Left ventricle myocardium inferior (tissue), 1 donor: ENCODE results near the gene MBD2. TPM values are rescaled to one million over a fixed set of nuclear protein-coding genes. Genes with fewer than 3 reads are reported as not detected.

Source experiments
- DNase-seq: peaks from one replicate; pipeline ENCODE4 v3.0.0-alpha.2; 2020
- H3K27ac ChIP-seq: fragments of 200-600 bp; replicated peaks from 2 replicates; pipeline ENCODE4 v1.8.0; 2021
- H3K27me3 ChIP-seq: fragments of 200-600 bp; 2 replicates; pipeline ENCODE4 v1.8.0; 2021; ENCODE audit warnings: low read depth
- H3K36me3 ChIP-seq: fragments of 200-600 bp; 2 replicates; pipeline ENCODE4 v1.8.0; 2021
- H3K4me1 ChIP-seq: fragments of 200-600 bp; 2 replicates; pipeline ENCODE4 v1.8.0; 2021
- H3K4me3 ChIP-seq: fragments of 200-600 bp; 2 replicates; pipeline ENCODE4 v1.8.0; 2021; ENCODE audit warnings: mild to moderate bottlenecking, moderate library complexity
- H3K9me3 ChIP-seq: fragments of 200-600 bp; replicated peaks from 2 replicates; pipeline ENCODE4 v1.8.0; 2021
- intact Hi-C: fragments of 100-400 bp; cut with micrococcal nuclease; formaldehyde crosslinking; loops from one replicate; pipeline ENCODE4 v1.11.0; 2022
- total RNA-seq: library from RNA; stranded (reverse); fragmentation: NEBNext Ultra II Directional; extraction: Animal tissue kit (Norgen Biotek cat#: 25700); gene quantifications from one replicate; pipeline ENCODE4 v1.2.1, GENCODE V29; 2021
- TF ChIP-seq, protein P1 (sequence below): fragments of 200-600 bp; IDR thresholded peaks from 2 replicates; pipeline ENCODE4 v1.8.0; 2021; ENCODE audit warnings: antibody characterized with exemption, mild to moderate bottlenecking, borderline replicate concordance
- donor health status: DM: no; HTN: yes; CAD: no; lungs with severe emphysema.

MBD2 gene
- total RNA-seq, 1 donor from 2014 or later = 43.7 TPM

DNA sequence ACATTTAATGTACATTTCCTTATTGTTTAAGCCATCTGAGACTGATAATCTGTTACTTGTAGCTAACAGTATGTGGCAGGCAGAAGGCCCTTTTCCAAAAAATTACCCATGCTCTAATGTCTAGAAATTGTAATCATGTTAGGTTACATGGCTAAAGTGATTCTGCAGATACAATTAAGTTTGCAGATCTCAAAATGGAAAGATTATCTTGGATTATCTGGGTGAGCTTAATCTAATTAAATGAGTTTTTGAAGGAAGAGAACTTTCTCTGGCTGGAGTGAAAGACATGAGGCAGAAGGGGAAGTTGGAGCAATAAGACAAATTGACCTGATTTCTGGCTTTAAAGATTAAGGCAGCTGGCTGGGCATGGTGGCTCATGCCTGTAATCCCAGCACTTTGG is 76.3 kb downstream of the MBD2 start:
- H3K27ac ChIP-seq = no peak overlapping the region
- TF ChIP-seq, protein P1, sequence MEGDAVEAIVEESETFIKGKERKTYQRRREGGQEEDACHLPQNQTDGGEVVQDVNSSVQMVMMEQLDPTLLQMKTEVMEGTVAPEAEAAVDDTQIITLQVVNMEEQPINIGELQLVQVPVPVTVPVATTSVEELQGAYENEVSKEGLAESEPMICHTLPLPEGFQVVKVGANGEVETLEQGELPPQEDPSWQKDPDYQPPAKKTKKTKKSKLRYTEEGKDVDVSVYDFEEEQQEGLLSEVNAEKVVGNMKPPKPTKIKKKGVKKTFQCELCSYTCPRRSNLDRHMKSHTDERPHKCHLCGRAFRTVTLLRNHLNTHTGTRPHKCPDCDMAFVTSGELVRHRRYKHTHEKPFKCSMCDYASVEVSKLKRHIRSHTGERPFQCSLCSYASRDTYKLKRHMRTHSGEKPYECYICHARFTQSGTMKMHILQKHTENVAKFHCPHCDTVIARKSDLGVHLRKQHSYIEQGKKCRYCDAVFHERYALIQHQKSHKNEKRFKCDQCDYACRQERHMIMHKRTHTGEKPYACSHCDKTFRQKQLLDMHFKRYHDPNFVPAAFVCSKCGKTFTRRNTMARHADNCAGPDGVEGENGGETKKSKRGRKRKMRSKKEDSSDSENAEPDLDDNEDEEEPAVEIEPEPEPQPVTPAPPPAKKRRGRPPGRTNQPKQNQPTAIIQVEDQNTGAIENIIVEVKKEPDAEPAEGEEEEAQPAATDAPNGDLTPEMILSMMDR = no peak

DNA sequence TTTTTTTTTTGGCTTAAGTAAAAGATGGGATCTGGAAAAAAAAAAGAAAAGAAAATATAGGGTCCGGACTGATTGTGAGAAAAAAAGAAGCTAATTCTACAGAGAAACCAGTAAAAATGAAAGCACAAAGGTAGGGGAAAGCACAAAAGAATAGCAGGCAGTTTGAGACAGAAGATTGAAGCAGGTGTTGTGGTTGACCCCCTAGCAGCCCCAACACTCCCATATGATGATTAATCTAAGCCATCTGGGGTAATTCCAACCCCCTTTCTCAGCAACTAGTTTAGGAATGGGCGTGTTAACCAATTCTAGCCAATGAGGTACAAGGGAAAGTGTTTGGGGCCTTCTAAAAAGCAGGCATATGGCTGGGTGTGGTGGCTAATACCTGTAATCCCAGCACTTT is 77.0 kb downstream of the MBD2 start:
- intact Hi-C loops = no loop called here
- TF ChIP-seq, protein P1 = no peak
- Histone ChIP-seq H3K27ac (no peak overlapping the region), H3K27me3 (no peaks in the 10 kb centered on the region), H3K9me3 (peaks cover 10% of the 10 kb centered on the region), H3K4me1 (no peaks in the 10 kb centered on the region), H3K36me3 (peaks cover 7% of the 10 kb centered on the region), H3K4me3 (no peak overlapping the region)
- no peak for DNase-seq

More for the DNA sequence above, 76.3 kb downstream of the MBD2 start:
- no peaks in the 10 kb centered on the region for H3K4me1 ChIP-seq
- peaks cover 10% of the 10 kb centered on the region for H3K9me3 ChIP-seq
- DNase-seq = no peak
- peaks cover 14% of the 10 kb centered on the region for H3K36me3 ChIP-seq
- H3K4me3 ChIP-seq = no peak overlapping the region
- intact Hi-C loops = no loop called here
- no peaks in the 10 kb centered on the region for H3K27me3 ChIP-seq

DNA sequence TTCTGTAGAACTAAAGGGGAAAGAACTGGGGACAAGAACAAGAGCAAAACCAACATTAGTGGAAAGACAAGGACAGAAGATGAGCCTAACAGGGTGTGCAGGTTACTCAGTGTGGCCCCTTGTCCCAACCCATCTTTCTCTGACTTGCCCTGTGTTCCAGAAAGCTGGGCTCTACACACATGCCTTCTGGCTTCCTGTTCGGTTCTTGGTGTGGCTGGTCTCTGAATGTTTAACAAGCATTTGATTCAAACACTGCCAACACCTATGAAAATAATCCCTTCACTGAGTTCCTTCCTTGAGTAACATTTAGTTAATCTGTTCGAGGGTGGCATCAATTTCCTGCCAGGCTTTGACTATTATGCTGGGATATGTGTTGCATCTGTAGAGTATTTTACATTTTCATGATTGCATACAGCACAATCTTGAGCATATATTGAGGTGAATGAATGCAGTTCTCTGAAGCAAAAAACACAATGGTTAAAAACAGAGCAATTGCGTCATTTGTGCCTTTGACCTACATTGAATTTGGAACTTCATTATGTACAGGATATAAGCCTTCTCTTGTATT is 83.3 kb downstream of the MBD2 start:
- Histone ChIP-seq H3K4me1 (no peaks in the 10 kb centered on the region), H3K36me3 (peaks cover 3% of the 10 kb centered on the region), H3K27ac (no peak overlapping the region), H3K4me3 (no peak overlapping the region), H3K9me3 (peaks cover 33% of the 10 kb centered on the region), H3K27me3 (no peaks in the 10 kb centered on the region)
- TF ChIP-seq, protein P1 = no peak
- no peak for DNase-seq
- intact Hi-C loops = no loop called here

DNA sequence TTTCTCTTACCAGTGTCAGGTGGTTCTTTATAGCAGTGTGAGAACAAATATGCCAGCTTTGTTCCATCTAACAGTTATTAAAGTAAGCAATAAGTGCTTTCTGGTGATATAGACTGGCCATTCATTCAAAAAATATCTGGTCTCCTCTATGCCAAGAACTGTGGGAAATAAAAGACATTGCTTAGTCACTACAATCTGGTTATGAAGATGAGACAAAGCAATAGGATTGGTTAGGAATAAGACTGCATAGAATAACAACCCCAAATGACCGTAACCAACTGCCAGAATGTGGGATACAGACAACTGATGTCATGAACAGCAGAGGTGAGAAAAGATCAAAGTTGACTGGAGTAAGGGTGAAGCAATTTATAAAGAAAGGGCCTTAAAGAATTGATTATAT is 83.8 kb downstream of the MBD2 start:
- intact Hi-C loops = no loop called here
- H3K4me1 ChIP-seq = no peaks in the 10 kb centered on the region
- peaks cover 3% of the 10 kb centered on the region for H3K36me3 ChIP-seq
- no peak for DNase-seq
- H3K9me3 ChIP-seq = peaks cover 33% of the 10 kb centered on the region
- H3K27ac ChIP-seq = no peak overlapping the region
- TF ChIP-seq, protein P1 = no peak
- no peaks in the 10 kb centered on the region for H3K27me3 ChIP-seq
- H3K4me3 ChIP-seq = no peak overlapping the region

DNA sequence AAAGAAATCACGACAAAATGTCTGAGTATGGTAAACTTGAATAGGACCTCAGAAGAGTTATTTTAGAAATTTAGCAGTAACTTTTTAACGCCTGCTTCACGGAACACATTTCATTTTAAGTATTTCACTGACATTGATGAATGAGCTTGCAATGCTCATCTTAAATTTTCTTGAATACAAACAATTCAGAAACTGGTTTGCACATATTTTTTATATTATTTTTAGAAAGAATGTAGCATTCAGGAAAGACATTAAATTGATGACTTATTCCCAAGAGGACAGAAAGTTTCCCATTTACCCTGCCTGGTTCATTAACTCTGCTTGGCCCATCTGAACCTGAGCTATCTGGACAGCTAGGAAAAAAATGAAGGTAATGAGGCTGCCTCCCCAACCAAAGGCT is 89.3 kb downstream of the MBD2 start:
- Histone ChIP-seq H3K4me1 (peaks cover 7% of the 10 kb centered on the region), H3K4me3 (no peak overlapping the region), H3K9me3 (peaks cover 22% of the 10 kb centered on the region), H3K27ac (no peak overlapping the region), H3K36me3 (peaks cover 3% of the 10 kb centered on the region), H3K27me3 (no peaks in the 10 kb centered on the region)
- TF ChIP-seq, protein P1 = no peak
- no peak for DNase-seq
- intact Hi-C loops = no loop called here
